ENCODE results near the gene TUBB2B. TPM values are rescaled to one million over a fixed set of nuclear protein-coding genes. Genes with fewer than 3 reads are reported as not detected.
A peak's percentile ranks its signal among the peaks of the same experiment; 100 is the strongest.
"Not testable (repeated sequence)": the region's sequence is repeated elsewhere in the genome, so short reads cannot be mapped to it uniquely, and the experiment has no call there.

TUBB2B gene
- total and polyA plus RNA-seq, 8 donors: 2.2 to 16.5 (median 8.5) TPM

- Histone ChIP-seq H3K4me3 (no peak overlapping the region), H3K9me3 (peaks cover 0 to 3% of the 10 kb centered on the region in 2 donors), H3K4me1 (peaks cover 0 to 8% of the 10 kb centered on the region in 2 donors), H3K36me3 (no peaks in the 10 kb centered on the region), H3K27me3 (peaks cover 0 to 33% of the 10 kb centered on the region in 2 donors), H3K27ac (no peak overlapping the region)
- no peak for TF ChIP-seq CTCF (IDR thresholded peaks at IDR 0.05)
- ATAC-seq (no peak), DNase-seq (no peak)
- intact Hi-C loops (cut with DNase I): loop anchor here in 1 of 2 donors (10.0 kb wide), 1 partner anchor 115 kb away; no protein-coding TSS in a partner anchor
Measured at GRCh38 chr6:3249821-3250220, 22.4 kb upstream of the TUBB2B start.

GRCh38 chr6:3247255-3248146 lies 20.0 kb upstream of the TUBB2B start:
- intact Hi-C loops (cut with DNase I): no loop called here
- peak; percentile 60 for ATAC-seq
- Histone ChIP-seq H3K27me3 (peaks cover 0 to 43% of the 10 kb centered on the region in 2 donors), H3K4me3 (peak overlapping the region in 1 of 2 donors; percentile 2), H3K36me3 (no peaks in the 10 kb centered on the region), H3K9me3 (no peaks in the 10 kb centered on the region), H3K27ac (no peak overlapping the region), H3K4me1 (peaks cover 0 to 8% of the 10 kb centered on the region in 2 donors)
- no peak for TF ChIP-seq CTCF (IDR thresholded peaks at IDR 0.05)
- peak in 1 of 4 donors; percentile 52 for DNase-seq

GRCh38 chr6:3245216-3245615 lies 17.8 kb upstream of the TUBB2B start:
- no peak for DNase-seq
- intact Hi-C loops (cut with DNase I): no loop called here
- no peak overlapping the region for H3K4me3 ChIP-seq
- no peak for ATAC-seq
- no peak for TF ChIP-seq CTCF (IDR thresholded peaks at IDR 0.05)
- peaks cover 0 to 42% of the 10 kb centered on the region in 2 donors for H3K27me3 ChIP-seq
- no peak overlapping the region for H3K27ac ChIP-seq
- H3K9me3 ChIP-seq: no peaks in the 10 kb centered on the region
- H3K36me3 ChIP-seq: no peaks in the 10 kb centered on the region
- no peaks in the 10 kb centered on the region for H3K4me1 ChIP-seq

- DNase-seq; H3K9me3 ChIP-seq; H3K4me3 ChIP-seq; ATAC-seq; H3K4me1 ChIP-seq; H3K36me3 ChIP-seq; H3K27ac ChIP-seq; intact Hi-C loops (cut with DNase I): not testable (repeated sequence)
- H3K27me3 ChIP-seq: peaks cover 0 to 38% of the 10 kb centered on the region in 2 donors
Measured at GRCh38 chr6:3244832-3245161, 17.3 kb upstream of the TUBB2B start.

GRCh38 chr6:3244003-3244831 lies 16.8 kb upstream of the TUBB2B start:
- Histone ChIP-seq H3K9me3 (no peaks in the 10 kb centered on the region), H3K4me1 (no peaks in the 10 kb centered on the region), H3K36me3 (no peaks in the 10 kb centered on the region), H3K4me3 (no peak overlapping the region), H3K27me3 (peaks cover 0 to 32% of the 10 kb centered on the region in 2 donors), H3K27ac (no peak overlapping the region)
- no peak for TF ChIP-seq CTCF (IDR thresholded peaks at IDR 0.05)
- intact Hi-C loops (cut with DNase I): no loop called here
- DNase-seq (no peak), ATAC-seq (no peak)
